GM18519 (cell line): ENCODE results near the gene ZNF813.
"Not testable (repeated sequence)": the region's sequence is repeated elsewhere in the genome, so short reads cannot be mapped to it uniquely, and the experiment has no call there.

ENCODE experiments used
- ATAC-seq: cut with Tn5 transposase; IDR thresholded peaks from one replicate; pipeline ENCODE4 v1.9.1; 2021; ENCODE audit warnings: mild to moderate bottlenecking, moderate library complexity; ENCODE audit not compliant: unreplicated experiment, low FRiP score

ZNF813 gene

GRCh38 chr19:53475470-53475869, 7.9 kb downstream of the ZNF813 start:
- ATAC-seq: not testable (repeated sequence)

DNA sequence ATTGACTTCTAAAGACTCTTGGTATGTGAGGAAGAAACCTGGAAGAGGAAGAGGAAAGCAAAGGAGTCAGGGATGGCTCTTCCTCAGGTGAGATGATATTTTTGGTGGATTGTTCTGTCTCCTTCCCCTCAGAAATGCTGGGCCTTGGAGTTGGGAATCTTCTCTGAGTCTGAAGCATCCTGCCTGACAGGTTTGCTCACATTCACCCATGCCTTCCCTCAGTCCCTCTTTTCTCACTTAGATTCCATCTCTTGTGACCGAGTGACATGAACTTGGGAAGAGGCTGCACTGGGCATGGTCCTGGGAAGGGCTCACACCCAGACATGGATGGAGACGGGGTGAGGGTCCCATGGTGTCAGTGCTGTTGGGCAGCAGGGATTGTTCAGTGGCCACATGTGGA, 16.2 kb downstream of the ZNF813 start:
- not testable (repeated sequence) for ATAC-seq

- ATAC-seq: no peak
These were observed 17.8 kb downstream of the ZNF813 start for GRCh38 chr19:53485046-53486004.

DNA sequence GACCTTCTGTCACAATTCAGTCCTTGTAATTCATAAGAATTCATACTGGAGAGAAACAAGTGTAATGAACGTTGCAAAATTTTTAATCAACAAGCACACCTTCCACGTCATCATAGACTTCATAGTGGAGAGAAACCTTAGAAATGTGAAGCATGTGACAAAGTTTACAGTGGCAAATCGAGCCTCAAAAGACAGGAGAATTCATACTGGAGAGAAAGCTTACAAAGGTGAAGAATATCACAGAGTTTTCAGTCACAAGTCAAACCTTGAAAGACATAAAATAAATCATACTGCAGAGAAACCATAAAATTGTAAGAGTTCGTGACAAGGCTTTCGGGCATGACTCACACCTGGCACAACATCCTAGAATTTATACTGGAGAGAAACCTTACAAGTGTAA, 24.6 kb downstream of the ZNF813 start:
- no peak for ATAC-seq

DNA sequence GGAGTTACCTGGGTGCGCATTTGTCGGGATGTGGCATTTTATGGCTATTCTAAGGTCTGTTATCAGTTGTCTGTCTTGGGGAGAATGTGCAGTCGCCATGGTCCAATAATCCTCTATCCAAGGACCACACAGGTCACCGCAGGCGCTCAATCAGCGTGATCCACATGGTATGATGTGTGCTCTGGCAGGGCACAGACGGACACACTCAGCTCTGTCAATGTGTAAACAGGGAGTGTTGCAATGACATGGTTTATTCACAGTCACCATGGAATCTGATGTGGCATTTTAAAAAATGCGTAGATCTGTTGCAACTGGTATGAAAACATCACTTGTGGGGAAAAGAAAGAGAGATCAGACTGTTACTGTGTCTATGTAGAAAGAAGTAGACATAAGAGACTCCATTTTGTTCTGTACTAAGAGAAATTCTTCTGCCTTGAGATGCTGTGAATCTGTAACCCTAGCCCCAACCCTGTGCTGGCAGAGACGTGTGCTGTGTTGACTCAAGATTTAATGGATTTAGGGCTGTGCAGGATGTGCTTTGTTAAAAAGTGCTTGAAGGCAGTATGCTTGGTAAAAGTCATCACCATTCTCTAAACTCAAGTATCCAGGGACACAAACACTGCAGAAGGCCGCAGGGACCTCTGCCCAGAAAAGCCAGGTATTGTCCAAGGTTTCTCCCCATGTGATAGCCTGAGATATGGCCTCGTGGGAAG, 29.9 kb downstream of the ZNF813 start:
- ATAC-seq: not testable (repeated sequence)

DNA sequence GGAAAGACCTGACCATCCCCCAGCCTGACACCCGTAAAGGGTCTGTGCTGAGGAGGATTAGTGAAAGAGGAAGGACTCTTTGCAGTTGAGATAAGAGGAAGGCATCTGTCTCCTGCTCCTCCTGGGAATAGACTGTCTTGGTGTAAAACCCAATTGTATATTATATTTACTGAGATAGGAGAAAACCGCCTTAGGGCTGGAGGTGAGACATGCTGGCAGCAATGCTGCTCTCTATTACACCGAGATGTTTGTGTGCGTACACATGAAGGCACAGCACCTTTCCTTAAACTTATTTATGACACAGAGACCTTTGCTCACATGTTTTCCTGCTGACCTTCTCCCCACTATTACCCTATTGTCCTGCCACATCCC, 30.5 kb downstream of the ZNF813 start:
- not testable (repeated sequence) for ATAC-seq

DNA sequence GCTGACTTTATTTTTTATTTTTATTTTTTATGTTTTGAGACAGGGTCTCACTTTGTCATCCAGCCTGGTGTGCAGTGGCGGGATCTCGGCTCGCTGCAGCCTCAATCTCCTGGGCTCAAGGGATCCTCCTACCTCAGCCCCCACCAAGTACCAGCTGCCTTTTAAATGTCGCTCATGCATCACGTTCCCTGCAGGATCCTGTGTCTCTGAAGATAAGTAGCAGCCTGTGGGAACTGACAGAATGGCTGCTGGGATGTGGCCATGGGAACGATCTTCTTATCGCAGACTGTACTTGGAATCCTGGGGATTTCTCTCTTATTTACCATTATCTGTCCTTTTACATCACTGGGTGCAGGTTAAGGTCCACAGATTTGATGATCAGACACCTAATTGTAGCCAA, 35.6 kb downstream of the ZNF813 start:
- ATAC-seq: not testable (repeated sequence)

- ATAC-seq: not testable (repeated sequence)
These were observed 36.3 kb downstream of the ZNF813 start for GRCh38 chr19:53503671-53504364.

DNA sequence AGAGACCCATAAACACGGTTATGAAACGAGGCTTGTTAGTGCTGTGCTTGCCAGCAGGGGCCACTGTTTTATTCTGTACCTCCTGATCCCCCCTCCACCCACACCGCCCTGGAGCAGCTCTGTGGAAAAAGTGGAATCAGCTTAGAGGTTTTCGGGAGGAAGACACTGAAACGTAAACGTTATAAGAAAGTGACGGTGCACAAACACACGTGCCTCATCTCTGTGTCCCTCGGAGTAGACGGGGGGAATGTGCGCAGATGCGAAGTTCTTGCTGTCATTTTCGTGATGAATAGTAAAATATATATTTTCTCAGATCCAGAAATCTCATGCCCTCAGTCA, 36.8 kb downstream of the ZNF813 start:
- not testable (repeated sequence) for ATAC-seq

DNA sequence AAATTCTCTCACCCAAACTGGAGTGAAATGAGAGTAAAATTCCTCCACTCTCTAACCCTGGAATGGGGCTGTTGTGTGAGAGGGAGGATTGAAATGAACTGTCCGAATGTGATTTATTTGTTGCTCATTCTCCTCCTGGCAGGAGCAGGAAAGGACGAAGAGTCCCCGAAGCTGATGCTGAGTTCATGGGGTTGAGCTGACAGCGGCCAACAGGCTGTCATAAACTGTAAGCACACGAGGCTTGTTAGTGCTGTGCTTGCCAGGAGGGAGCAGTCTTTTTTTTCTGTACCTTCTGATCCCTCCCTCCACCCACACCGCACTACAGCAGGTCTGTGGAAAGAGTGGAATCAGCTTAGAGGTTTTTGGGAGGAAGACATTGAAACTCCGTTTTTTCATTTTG, 37.4 kb downstream of the ZNF813 start:
- ATAC-seq: no peak

- no peak for ATAC-seq
These were observed 39.2 kb downstream of the ZNF813 start for GRCh38 chr19:53506728-53507127.

DNA sequence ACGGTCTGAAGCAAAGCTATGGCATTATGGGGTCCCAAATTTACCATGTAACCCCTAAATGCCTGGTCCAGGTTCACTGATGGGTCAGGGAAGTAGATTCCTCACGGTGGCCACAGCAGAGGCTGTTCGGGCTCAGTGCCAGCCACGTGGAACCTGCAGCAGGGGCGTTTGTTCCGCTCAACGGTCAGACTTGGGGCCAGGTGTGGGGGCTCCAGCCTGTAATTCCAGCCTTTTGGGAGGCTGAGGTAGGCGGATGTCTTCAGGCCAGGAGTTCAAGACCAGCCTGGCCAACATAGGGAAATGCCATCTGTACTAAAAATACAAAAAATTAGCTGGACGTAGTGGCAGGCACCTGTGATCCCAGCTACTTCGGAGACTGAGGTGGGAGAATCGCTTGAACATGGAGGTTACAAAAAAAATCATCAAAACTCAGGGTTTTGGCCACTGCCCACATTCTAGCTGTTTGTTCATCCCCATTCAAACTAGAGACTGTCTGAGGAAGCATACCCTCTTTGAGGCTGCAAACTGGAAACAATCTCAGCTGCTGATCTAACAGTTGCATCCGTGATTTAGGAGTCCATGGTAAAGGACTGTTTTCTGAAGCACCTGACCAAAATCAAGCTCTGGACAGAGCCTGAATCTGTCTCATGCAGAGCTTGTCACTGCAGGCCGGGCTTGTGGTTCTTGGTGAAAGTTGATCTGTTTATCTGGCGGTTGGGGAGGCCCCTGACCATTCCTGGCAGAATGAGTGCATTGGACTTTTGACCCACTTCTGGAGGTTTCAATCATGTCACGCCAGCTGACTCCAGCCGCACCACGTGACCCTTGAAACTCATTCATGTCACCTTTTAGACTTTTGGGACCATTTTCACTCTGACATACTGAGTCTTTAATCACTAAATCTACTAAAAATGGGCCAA, 40.2 kb downstream of the ZNF813 start:
- no peak for ATAC-seq

DNA sequence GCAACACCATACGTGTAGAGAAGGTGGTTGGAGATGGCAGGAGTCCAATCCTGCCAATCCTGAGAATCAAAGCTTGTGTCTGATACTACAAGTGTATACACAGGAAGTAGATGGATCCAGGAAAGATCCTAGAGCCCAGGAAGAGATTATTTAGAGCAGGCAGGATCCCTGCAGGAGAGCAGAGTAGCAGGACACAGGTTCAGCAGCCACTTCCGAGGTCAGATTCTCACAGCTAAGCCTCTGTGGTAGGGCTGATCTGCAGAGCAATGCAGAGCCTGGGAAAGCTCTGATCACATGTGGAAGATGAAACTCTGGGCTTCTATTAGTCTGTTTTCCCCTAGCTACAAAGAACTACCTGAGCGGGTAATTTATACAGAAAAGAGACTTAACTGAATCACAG, 41.9 kb downstream of the ZNF813 start:
- no peak for ATAC-seq

DNA sequence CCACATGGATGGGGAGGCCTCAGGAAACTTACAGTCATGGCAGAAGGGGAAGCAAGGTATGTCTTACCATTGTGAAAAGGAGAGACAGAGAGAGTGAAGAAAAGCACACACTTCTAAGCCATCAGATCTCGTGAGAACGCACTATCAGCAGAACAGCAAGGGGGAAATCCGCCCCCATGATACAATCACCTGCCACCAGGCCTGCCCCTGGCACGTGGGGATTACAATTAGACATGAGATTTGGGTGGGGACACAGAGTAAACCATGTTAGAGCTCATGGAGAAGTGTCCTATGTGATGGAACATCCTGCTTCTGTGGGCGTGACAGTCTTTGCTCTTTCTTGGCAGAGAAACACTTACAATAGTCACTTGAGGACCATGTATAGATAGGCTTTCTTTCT, 42.3 kb downstream of the ZNF813 start:
- ATAC-seq: no peak

- ATAC-seq: no peak
These were observed 43.8 kb downstream of the ZNF813 start for GRCh38 chr19:53511357-53511756.

DNA sequence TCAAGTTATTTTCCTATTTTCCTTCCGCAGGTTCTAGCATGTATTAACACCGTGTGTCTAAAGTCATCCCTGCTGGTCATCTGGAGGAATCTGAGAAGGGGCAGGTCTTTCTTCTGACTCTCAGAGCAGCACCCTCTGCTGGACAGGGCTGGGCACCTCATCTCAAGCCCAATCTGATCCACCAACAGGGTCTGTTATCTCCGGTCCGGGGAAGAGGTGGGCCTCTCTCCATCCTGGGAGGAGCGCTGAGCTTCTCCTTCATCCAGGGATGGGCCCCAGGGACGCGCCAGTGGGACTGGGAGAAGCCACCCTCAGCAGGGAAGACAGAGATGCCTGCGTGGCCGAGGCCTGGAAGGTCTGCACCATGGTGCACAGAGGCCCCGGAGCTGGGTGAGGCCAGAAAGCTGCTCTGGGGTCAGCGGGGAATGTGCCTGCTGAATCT, 44.4 kb downstream of the ZNF813 start:
- no peak for ATAC-seq

- not testable (repeated sequence) for ATAC-seq
These were observed 47.5 kb downstream of the ZNF813 start for GRCh38 chr19:53515047-53515446.

GRCh38 chr19:53517114-53517741, 49.7 kb downstream of the ZNF813 start:
- ATAC-seq: no peak

- ATAC-seq: no peak
These were observed 50.6 kb downstream of the ZNF813 start for GRCh38 chr19:53518121-53518520.

DNA sequence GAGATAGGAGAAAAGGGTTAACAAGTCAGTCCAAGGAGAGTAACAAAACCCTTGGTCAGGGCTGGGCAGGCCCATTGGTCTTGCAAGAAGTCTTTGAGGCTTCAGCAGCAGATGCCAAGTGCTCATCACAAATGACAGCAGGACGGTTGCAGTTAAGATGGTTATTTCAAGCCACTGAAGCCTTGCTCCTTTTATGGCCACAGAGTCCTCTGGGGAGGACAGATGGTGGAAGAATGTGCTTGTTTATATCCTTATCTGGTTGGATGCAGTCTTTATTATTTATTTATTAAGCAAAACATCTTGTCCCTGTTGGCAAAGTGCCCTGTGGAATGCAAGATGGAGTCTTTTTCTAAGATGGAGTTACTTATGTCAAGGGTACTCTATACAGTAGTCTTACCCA, 51.2 kb downstream of the ZNF813 start:
- no peak for ATAC-seq
